HG02623 (cell line): Measurements from ENCODE around the gene OR2T27.
"Not testable (repeated sequence)": the region's sequence is repeated elsewhere in the genome, so short reads cannot be mapped to it uniquely, and the experiment has no call there.

Experiments used
- ATAC-seq: cut with Tn5 transposase; IDR thresholded peaks from one replicate; pipeline ENCODE4 v1.9.1; 2021; ENCODE audit warnings: moderate library complexity; ENCODE audit not compliant: unreplicated experiment

OR2T27 gene

DNA sequence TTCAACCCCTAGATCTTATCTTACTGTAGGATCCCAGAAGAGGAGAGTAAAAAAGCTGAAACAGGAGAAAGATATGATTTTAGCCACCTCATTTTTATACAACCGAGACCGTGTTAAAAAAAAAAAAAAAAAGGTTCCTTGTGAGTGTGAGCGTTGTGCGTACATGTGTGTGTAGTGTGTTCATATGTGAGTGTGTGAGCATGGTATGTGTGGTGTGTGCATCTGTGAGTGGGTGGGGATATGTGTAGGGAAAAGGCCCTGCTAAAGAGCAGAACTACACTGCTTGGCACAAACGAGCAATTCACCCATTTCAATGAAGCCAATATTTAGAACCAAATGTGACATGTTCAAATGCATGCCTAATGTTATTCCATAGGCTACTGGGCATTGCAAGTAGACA lies 13.7 kb downstream of the OR2T27 start:
- not testable (repeated sequence) for ATAC-seq

DNA sequence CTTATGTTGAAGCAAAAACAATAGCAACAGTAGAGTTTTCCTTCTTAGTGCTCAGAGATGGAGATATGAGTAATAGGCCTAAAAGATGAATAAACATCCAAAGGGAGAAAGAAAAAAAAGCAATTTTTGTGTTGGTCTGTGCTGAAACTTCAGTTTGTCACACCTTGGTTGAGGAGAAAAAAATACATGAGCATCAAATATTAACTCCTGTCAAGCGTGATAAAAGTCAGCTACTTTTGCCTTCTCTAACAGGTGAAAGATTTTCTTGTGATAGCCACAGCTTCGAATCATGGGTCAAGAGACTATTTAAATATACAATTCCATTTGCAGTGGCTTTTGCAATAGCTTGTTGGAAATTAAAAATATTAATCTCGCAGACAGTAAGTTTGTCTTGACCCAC lies 14.4 kb downstream of the OR2T27 start:
- ATAC-seq: peak; percentile 20

DNA sequence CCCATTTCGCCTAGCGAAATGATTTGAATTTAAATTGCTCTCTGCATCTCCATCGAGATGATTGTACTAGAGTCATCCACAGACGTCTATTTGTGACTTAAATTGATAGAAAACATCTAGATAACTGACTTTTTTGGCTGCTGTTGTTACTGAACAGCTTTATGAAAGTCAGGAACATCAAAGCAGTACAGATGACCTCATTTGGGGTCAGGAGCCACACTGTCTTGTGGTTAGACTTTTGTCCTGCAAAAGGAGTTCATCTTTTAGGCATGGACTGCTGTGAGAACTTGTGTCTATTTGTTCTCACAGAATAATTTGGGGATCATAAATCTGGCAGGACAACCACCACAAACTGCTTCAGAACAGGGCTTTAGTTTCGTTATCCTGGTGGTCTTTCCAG lies 15.7 kb downstream of the OR2T27 start:
- peak; percentile 24 for ATAC-seq

DNA sequence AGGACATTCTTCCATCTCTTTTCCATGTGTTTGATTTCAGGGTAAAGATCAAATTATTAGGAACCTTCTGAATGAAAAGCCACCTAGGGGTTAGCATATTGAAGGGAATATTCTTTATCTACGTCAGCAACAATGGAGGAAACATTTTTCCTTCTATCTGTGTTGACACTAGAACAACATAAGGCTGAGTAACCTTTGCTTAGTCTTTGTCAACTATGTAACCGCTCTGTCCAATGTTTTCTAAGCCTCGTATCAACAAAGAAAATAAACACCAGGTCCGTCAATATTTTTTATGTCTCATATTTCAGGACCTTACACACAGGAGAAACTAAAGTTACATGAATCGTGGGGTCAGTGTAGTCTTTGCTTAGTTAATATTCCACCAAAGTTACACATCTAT lies 18.7 kb downstream of the OR2T27 start:
- ATAC-seq: not testable (repeated sequence)

DNA sequence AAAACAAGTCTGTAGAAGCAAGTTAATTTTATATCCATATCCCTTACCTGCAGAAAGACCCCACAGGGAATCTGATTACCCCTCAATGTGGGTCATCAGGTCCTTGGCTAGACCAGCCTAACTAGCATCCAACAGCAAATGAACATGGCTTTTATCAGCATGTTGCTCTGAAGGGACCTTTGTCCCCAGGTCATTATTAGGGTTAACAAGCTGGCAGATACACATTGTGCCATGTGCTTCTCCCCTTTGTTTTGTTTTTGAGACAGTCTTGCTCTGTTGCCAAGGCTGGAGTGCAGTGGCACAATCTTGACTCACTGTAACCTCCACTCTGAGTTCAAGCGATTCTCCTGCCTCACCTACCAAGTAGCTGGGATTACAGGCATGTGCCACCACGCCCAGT lies 20.3 kb downstream of the OR2T27 start, which contains the start of gene OR2T11:
Gene OR2T11 (minus strand): TSS at position 101 of the 400 bp plus-strand sequence. CDS start 7,963 bp downstream, outside the sequence.
- not testable (repeated sequence) for ATAC-seq

DNA sequence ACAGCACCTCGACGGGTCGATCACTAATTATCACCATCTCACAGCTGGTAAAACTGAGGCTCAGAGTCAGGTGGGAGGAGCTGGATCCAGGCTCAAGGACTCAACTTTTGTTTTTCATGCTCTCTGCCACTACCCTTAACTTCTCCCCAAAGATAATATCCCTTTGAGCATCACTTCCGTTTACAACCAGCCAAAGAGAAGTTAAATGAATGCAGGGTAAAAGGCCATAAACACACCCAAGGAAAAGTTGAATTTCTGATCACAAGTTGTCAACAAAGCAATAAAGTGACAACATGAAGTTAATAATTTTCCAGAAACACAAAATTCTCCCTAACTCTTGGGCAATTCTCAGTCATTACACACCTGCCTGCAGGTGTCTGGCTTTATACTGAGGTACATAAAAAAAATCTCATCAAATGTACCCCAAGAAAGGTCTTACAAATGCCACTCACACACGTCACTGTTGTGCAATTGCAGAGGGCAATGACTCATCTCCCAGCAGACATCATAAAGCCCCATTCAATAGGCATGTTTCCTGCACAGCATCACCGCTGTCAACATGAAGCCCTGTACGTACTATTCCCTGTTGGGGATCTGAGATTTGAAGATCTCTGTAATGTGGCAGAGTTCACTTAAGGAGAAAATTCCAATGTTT lies 23.8 kb downstream of the OR2T27 start:
- no peak for ATAC-seq

DNA sequence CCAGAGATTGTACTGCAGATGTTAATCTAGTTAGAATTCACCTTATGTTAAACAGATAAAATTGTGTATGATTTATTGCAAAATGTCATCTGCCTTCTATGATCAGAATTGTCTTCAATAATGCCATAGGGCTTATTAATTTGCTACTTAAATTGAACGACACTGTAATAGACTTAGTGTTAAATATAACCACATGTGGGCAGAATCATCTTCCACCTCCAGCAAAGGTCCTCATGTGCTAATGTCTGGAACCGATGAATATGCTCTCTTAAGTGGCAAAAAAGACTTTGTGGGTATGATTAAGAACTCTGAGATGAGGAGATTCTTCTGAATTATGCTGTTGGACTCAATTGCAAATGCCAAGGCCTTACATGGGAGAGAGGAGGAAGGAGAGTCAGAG lies 24.8 kb downstream of the OR2T27 start:
- ATAC-seq: no peak

DNA sequence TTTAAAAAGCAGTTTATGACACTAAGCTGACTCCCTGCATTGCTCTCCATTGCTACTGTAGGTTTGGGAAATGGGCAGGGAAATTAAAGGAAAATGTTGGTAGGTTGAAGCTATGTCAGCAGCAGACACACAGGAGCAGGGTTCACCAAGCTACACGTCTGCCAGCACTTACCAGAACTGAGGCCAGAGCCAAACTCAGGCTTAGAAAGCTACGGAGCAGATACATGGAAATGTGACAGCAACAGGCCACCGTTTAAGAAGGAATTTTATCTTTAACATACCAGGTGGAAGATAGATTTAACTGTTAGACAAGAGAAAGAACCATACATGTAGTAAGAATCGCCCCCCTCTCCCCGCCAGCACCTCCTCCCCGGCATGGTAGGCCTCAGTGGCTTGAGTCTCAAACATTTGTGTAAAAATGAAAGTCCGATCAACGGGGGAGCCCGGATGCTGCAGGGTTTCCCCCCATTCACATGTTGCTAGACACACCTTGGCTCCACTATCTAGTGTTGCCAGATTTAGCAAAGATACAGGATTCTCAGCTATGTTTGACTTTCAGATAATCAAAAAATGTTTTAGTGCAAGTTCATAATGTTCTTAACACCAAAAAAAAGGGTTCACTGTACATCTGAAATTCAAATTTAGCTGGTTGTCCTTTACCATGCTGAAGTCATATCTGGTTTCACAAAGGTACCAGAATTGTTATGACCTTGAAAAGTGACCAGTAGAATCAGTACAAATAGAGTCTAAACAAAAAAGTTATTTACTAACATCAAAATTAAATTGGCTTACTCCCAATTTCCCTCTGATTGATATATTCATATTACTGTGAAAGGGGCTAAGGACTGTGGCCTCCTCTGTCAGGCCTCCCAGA lies 27.1 kb downstream of the OR2T27 start:
- peak; percentile 94 for ATAC-seq

DNA sequence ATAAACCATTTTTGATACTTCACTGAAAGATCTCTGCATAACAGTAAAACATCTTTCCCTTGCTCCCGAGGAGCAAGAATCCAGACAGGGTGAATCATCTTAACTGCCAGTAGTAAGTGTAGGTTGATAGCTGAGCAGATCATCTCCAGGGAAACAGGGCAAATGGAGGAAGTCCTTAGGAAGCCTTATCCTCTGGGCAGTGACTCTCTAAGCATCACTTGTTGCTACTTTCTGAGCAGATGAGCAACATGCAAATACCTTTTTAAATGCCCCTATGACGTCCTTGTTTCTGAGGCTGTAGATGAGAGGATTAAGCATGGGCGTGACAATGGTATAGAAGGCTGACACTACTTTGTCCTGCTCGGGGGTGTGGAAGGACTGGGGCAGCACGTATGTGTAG lies 29.4 kb downstream of the OR2T27 start:
- ATAC-seq: no peak

DNA sequence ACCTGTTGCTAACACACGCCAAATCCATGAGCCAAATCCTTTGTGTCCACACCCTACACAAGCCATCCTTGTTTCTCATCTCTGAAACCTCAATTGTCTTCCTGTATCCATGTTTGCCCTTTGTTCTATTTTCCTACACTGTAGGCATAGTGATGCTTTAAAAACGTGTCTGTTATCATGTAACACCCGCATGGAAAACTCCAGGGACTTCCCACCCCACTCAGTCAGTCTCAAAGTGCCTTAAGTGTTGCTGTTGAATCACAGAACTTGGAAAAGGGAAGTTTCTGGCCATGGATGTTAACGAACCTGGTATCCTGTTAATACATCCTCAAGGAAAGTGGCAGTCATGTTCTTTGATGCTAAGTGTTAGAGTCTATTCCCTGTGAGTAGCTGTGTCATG lies 30.2 kb downstream of the OR2T27 start:
- ATAC-seq: no peak

DNA sequence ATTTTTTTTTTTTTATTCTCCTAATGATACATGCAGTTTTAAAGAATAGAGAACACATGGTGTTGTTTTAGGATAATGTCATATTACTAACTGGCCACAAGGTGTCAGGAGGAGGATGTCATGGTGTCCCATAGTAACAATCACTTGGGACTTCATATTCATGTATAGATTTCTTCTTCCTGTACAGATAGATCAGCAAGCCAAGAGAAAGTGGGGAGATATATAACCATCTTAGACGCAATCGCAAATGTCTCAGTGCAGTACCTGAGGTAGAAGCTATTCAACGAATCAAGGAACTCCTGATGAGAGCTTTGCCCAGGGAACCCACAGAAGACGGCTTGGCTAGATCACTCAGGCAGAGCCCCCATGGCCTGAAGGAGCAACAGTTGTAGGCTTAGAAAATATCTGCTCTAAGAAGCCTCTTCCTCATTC lies 32.7 kb downstream of the OR2T27 start:
- peak; percentile 80 for ATAC-seq

DNA sequence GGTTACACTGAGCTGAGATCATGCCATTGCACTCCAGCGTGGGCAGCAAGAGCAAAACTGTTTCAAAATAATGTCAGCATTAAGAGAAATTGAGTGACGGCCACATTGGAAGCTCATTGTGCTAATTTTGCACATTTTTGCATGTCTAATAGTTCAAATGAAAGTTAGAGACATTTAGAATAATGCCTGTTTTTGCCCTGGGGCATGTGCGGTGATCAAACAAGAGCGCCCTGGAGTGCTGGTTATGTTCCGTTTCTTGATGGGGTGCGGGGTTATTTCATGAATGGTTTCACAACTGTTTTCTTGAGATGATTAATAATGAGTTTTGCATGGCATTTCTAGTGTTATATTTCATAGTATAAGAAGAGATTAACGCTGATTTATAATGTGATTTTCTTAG lies 33.6 kb downstream of the OR2T27 start:
- no peak for ATAC-seq

DNA sequence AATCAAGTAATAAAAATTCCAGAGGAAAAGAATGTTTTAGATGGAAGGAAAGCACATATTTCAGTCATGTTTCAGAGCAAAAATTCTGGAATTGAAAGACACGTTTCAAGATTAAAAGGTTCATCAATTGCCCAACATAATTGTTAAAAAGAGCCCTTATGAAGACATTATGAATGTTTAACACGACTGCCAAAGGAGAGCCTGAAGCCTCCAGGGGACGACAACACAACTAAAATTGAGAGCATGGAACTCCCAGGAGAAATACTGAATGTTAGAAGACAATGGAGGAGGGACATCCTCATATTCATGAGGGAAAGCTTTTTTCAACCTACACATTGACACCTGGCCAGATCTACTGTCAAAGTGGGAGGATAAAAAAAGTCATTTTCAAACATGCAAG lies 36.5 kb downstream of the OR2T27 start:
- no peak for ATAC-seq

DNA sequence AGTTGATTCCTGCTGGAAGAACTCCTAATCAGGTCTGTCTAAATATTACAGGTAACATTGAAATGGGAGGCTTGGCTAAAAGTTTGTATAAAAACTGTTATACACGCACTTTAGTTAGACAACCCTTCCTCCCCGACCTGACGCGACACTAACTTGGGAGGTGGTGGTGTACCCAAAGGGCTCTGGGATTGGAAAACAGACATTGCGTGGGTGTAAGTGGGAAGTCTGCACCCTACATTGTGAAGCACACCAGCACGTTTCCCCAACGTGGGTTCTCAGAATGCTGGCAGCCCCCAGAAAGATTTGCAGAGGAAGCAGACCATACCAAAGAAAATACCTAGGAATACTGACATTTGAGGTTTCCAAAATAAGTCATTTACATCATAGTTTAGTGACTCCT lies 37.2 kb downstream of the OR2T27 start:
- no peak for ATAC-seq

DNA sequence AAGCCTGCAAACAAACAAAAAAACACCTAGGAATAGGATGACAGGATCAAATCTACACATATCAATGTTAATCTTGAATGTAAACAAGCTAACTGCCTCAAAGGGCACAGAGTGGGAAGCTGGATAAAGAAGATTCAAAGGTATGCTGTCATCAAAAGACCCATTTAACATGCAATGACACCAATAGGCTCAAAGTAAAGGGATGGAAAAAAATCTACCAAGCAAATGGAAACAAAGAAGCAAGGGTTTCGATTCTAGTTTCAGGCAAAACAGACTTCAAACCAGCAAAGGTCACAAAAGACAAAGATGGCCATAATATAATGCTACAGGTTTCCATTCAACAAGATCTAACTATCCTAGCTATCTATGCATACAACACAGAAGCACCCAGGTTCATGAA lies 41.6 kb downstream of the OR2T27 start:
- no peak for ATAC-seq

DNA sequence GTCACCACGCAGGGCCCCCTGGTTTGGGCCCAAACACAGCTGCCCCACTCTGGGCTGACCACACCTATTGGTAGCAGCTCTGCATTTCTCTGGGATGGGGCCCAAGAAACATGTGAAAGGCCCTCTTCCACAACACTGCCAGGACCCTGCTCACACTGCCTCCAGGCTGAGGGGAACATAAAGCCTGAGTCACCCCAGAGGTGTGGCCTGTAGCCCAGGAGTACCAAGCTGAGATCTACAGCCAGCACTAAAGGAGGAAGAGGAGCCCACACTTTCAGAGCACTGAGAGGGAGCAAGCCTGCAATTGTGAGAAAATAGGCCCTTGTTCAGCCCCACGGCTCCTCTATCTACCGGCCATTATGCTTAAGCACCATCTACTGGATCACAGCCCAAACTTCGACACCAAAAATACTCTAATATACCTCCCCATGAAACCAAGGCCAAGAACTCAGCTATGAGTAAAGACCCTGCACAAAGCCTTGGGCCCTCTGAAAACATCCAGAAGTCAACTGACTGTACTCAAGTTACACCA lies 43.4 kb downstream of the OR2T27 start:
- no peak for ATAC-seq

DNA sequence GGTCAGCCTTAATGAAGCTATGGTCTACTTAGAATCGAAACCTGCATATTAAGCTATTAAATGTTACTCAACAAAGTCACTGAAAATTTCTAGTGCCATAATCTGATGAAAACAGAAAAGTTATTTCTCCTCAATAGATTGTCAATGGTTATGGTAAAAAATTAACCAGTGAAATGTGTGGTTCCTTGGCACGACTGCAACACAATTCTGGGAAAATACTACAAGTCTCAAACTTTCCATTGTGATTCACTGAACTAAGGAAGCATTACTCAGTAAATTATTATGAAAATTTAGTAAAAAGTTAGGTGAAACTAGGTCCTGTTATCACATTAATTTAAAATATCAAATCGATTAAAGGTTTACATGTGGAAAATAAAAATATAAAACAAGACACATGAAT lies 45.0 kb downstream of the OR2T27 start:
- no peak for ATAC-seq
